Neural progenitor cell (in vitro differentiated cells): ENCODE measurements around the gene LCE3A.

Source experiments
- EZH2 ChIP-seq: fragments of 200-600 bp; sonication (generic); IDR thresholded peaks from 2 replicates; pipeline ENCODE4 v1.6.1; 2017; ENCODE audit warnings: antibody characterized with exemption, mild to moderate bottlenecking, moderate library complexity
- EZH2phosphoT487 ChIP-seq: fragments of 200-600 bp; sonication (generic); IDR thresholded peaks from 2 replicates; pipeline ENCODE4 v1.6.1; 2017; ENCODE audit warnings: antibody characterized with exemption
- TF ChIP-seq, protein P1 (sequence below): fragments of 200-600 bp; sonication (generic); IDR thresholded peaks from 2 replicates; pipeline ENCODE4 v1.5.1; 2017; ENCODE audit warnings: antibody characterized with exemption, mild to moderate bottlenecking

DNA sequence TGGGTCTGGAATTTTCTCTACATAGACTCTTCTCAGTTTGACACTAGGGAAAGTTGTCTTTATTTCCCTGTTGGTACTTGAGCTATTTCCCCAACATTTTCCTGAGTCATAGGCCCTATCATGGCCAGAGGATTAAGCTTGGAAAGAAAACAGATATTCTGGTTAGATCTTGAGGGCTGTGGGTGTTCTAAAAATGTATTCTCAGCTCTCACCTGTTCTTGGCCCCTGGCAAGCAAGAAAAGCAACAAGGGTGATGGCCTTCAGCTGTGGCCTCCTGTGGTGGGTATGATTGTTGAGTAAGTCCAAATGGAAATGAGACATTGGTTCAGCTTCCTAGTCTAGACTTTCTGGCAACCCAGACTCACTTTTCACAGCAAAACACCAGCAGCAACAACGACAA is 17.4 kb upstream of the LCE3A start:
- TF ChIP-seq EZH2 (no peak), EZH2phosphoT487 (no peak)
- TF ChIP-seq, protein P1, sequence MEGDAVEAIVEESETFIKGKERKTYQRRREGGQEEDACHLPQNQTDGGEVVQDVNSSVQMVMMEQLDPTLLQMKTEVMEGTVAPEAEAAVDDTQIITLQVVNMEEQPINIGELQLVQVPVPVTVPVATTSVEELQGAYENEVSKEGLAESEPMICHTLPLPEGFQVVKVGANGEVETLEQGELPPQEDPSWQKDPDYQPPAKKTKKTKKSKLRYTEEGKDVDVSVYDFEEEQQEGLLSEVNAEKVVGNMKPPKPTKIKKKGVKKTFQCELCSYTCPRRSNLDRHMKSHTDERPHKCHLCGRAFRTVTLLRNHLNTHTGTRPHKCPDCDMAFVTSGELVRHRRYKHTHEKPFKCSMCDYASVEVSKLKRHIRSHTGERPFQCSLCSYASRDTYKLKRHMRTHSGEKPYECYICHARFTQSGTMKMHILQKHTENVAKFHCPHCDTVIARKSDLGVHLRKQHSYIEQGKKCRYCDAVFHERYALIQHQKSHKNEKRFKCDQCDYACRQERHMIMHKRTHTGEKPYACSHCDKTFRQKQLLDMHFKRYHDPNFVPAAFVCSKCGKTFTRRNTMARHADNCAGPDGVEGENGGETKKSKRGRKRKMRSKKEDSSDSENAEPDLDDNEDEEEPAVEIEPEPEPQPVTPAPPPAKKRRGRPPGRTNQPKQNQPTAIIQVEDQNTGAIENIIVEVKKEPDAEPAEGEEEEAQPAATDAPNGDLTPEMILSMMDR = no peak
